Liver (tissue), 9 donors: ENCODE results near the gene MAPK8. TPM values are rescaled to one million over a fixed set of nuclear protein-coding genes. Genes with fewer than 3 reads are reported as not detected.
A peak's percentile ranks its signal among the peaks of the same experiment; 100 is the strongest.

ENCODE experiments used
- DNase-seq: peaks from one replicate; pipeline ENCODE4 v3.0.0-alpha.2; 2017; ENCODE audit warnings: low spot score
- H3K27ac ChIP-seq, 2 donors: one replicate each; pipeline ENCODE4 v1.7.0; 2013; ENCODE audit warnings: inconsistent platforms in 2 of 2, low read length in 2 of 2, control low read depth in 1 of 2, low read depth in 1 of 2, mild to moderate bottlenecking in 1 of 2
- H3K27me3 ChIP-seq, 4 donors: one replicate each; pipeline versions ENCODE4 v1.6.1 to v1.7.0; 2013; ENCODE audit warnings: low read length in 3 of 4, inconsistent platforms in 1 of 4, mild to moderate bottlenecking in 1 of 4, moderate library complexity in 1 of 4; ENCODE audit not compliant: control insufficient read depth in 4 of 4, insufficient read depth in 4 of 4
- H3K36me3 ChIP-seq, 4 donors: one replicate each; pipeline versions ENCODE4 v1.6.1 to v1.7.0; 2013; ENCODE audit warnings: low read length in 3 of 4, mild to moderate bottlenecking in 3 of 4, low read depth in 1 of 4, moderate library complexity in 1 of 4; ENCODE audit not compliant: control insufficient read depth in 4 of 4, insufficient read depth in 3 of 4
- H3K4me1 ChIP-seq, 4 donors: one replicate each; pipeline versions ENCODE4 v1.6.1 to v1.7.0; 2013; ENCODE audit warnings: low read length in 3 of 4, mild to moderate bottlenecking in 3 of 4, moderate library complexity in 1 of 4; ENCODE audit not compliant: control insufficient read depth in 4 of 4, insufficient read depth in 4 of 4
- H3K4me3 ChIP-seq, 3 donors: one replicate each; pipeline versions ENCODE4 v1.6.1 to v1.7.0; 2013; ENCODE audit warnings: low read length in 3 of 3, control low read depth in 1 of 3, low read depth in 1 of 3, mild to moderate bottlenecking in 1 of 3
- H3K9ac ChIP-seq, 2 donors: one replicate each; pipeline ENCODE4 v1.7.0; 2013; ENCODE audit warnings: low read length in 2 of 2, mild to moderate bottlenecking in 2 of 2, moderate library complexity in 2 of 2, control low read depth in 1 of 2, low read depth in 1 of 2
- H3K9me3 ChIP-seq, 4 donors: one replicate each; pipeline versions ENCODE4 v1.6.1 to v1.7.0; 2013; ENCODE audit warnings: low read length in 3 of 4; ENCODE audit not compliant: control insufficient read depth in 4 of 4
- CTCF ChIP-seq: fragments of 150-350 bp; IDR thresholded peaks from 2 replicates; pipeline ENCODE4 v1.5.1; 2017; ENCODE audit warnings: improper control_type of control experiment, low read depth, low read length; ENCODE audit not compliant: missing input control
- FOXA1 ChIP-seq: IDR thresholded peaks from 2 replicates; pipeline ENCODE4 v1.6.1; 2016; ENCODE audit warnings: antibody characterized with exemption
- HNF4A ChIP-seq, 2 donors: conservative IDR thresholded peaks; 2 replicates each; pipeline ENCODE4 v1.6.1; 2016; ENCODE audit warnings: antibody characterized with exemption in 2 of 2, mild to moderate bottlenecking in 2 of 2
- HNF4G ChIP-seq: IDR thresholded peaks from 2 replicates; pipeline ENCODE4 v1.6.1; 2016; ENCODE audit warnings: antibody characterized with exemption
- MAX ChIP-seq: IDR thresholded peaks from 2 replicates; pipeline ENCODE4 v1.6.1; 2016; ENCODE audit warnings: antibody characterized with exemption
- RAD21 ChIP-seq, 2 donors: IDR thresholded peaks; 2 replicates each; pipeline ENCODE4 v1.6.1; 2016; ENCODE audit warnings: antibody characterized with exemption in 2 of 2, mild to moderate bottlenecking in 2 of 2
- REST ChIP-seq: IDR thresholded peaks from 2 replicates; pipeline ENCODE4 v1.6.1; 2016; ENCODE audit warnings: antibody characterized with exemption, mild to moderate bottlenecking
- RXRA ChIP-seq, 2 donors: IDR thresholded peaks; 2 replicates each; pipeline ENCODE4 v1.6.1; 2017 to 2018; ENCODE audit warnings: antibody characterized with exemption in 2 of 2, mild to moderate bottlenecking in 1 of 2
- SP1 ChIP-seq: IDR thresholded peaks from 2 replicates; pipeline ENCODE4 v1.6.1; 2018; ENCODE audit warnings: antibody characterized with exemption, mild to moderate bottlenecking
- TAF1 ChIP-seq: conservative IDR thresholded peaks from 2 replicates; pipeline ENCODE4 v1.6.1; 2016; ENCODE audit warnings: antibody characterized with exemption, mild to moderate bottlenecking
- ZBTB33 ChIP-seq: IDR thresholded peaks from 2 replicates; pipeline ENCODE4 v1.6.1; 2016; ENCODE audit warnings: antibody characterized with exemption
- WGBS: extraction: QIAGEN DNeasy Blood & Tissue Kit; methylation state at CpG from one replicate; pipeline ENCODE4 v1.1.7; 2013; 5-methylcytosine and 5-hydroxymethylcytosine counted together
- polyA plus RNA-seq, 2 donors: library from polyadenylated mRNA; stranded (reverse) in 1 of 2; unstranded in 1 of 2; fragments of 200-250 nt in 1 of 2; fragments of >200 nt in 1 of 2; fragmentation: Nextera tagmentation in 1 of 2; extraction: Ambion mirVana in 1 of 2; gene quantifications; one replicate each; pipeline versions ENCODE4 v1.2.1 to v1.2.3, GENCODE V29; 2013 to 2015
- total RNA-seq, 2 donors: library from RNA; depleted of rRNA; stranded (reverse); fragments of >200 nt; gene quantifications; one replicate each; pipeline ENCODE4 v1.2.3, GENCODE V29; 2014
- donor health status: healthy.
- donor health status: healthy.
- donor health status: healthy.
- donor health status: healthy.
- donor health status: healthy.

The MAPK8 gene
- total and polyA plus RNA-seq, 4 donors = 14.9 to 51.6 (median 24.8) TPM

- H3K27ac ChIP-seq = no peak overlapping the region
- H3K4me3 ChIP-seq = no peak overlapping the region
- peaks cover 0 to 4% (median 0%) of the 10 kb centered on the region in 4 donors for H3K4me1 ChIP-seq
- DNase-seq = no peak
- peaks cover 2 to 9% (median 5%) of the 10 kb centered on the region in 4 donors for H3K36me3 ChIP-seq
- no peaks in the 10 kb centered on the region for H3K27me3 ChIP-seq
- 95% methylated on average over 3 of the region's 3 CpGs for WGBS
- no peaks in the 10 kb centered on the region for H3K9me3 ChIP-seq
- no peak for TF ChIP-seq SP1
- H3K9ac ChIP-seq = no peak overlapping the region
These were observed 131.1 kb downstream of the MAPK8 start for GRCh38 chr10:48437546-48437945.

GRCh38 chr10:48439031-48439430 lies 132.6 kb downstream of the MAPK8 start:
- H3K9ac ChIP-seq = no peak overlapping the region
- H3K9me3 ChIP-seq = no peaks in the 10 kb centered on the region
- 90% methylated on average over 2 of the region's 2 CpGs for WGBS
- no peaks in the 10 kb centered on the region for H3K27me3 ChIP-seq
- no peak for DNase-seq
- no peak for TF ChIP-seq REST
- TF ChIP-seq CTCF = no peak
- no peak for TF ChIP-seq MAX
- no peak for TF ChIP-seq RXRA (IDR thresholded peaks at IDR 0.05)
- TF ChIP-seq TAF1 = no peak
- TF ChIP-seq ZBTB33 = no peak
- no peak for TF ChIP-seq FOXA1
- H3K4me1 ChIP-seq = peaks cover 0 to 4% (median 0%) of the 10 kb centered on the region in 4 donors
- H3K36me3 ChIP-seq = peaks cover 0 to 9% (median 5%) of the 10 kb centered on the region in 4 donors
- H3K4me3 ChIP-seq = no peak overlapping the region
- H3K27ac ChIP-seq = no peak overlapping the region

- 28% methylated on average over 10 of the region's 10 CpGs for WGBS
- H3K9me3 ChIP-seq = no peaks in the 10 kb centered on the region
- peak; percentile 40 for DNase-seq
- H3K4me1 ChIP-seq = peaks cover 0 to 4% (median 0%) of the 10 kb centered on the region in 4 donors
- no peak overlapping the region for H3K9ac ChIP-seq
- no peaks in the 10 kb centered on the region for H3K27me3 ChIP-seq
- peaks cover 0 to 8% (median 5%) of the 10 kb centered on the region in 4 donors for H3K36me3 ChIP-seq
- H3K27ac ChIP-seq = no peak overlapping the region
- peak; percentile 26 for TF ChIP-seq HNF4G
- peak; percentile 50 to 71 for TF ChIP-seq HNF4A (conservative IDR thresholded peaks at IDR 0.05)
- no peak for TF ChIP-seq SP1
- peak in 1 of 2 donors; percentile 3 for TF ChIP-seq RAD21 (IDR thresholded peaks at IDR 0.05)
- peak; percentile 25 to 66 for TF ChIP-seq RXRA (IDR thresholded peaks at IDR 0.05)
- no peak overlapping the region for H3K4me3 ChIP-seq
These were observed 133.1 kb downstream of the MAPK8 start for GRCh38 chr10:48439581-48440041.
